ENCODE results near the gene UBC. TPM values are rescaled to one million over a fixed set of nuclear protein-coding genes. Genes with fewer than 3 reads are reported as not detected.

UBC gene
- total and polyA plus RNA-seq, 2 donors (not counting 1 experiment from before 2014, with no cell fraction given): 953 to 4,477 TPM

- POLR2A ChIA-PET: interaction anchor here (0.8 to 4.0 kb wide), 9 partner anchors 12 to 49 kb away, joined by 3 to 58 read pairs (median 11); partner anchors contain the start of genes DHX37 and UBC
Observed at GRCh38 chr12:124939421-124940142, 25.1 kb upstream of the UBC start.

More at GRCh38 chr12:124939421-124940142, 25.1 kb upstream of the UBC start:
- Histone ChIP-seq H4K20me1 (ENCODE audit: control insufficient read depth, insufficient read depth, low read length, poor library complexity, severe bottlenecking) (no peaks in the 10 kb centered on the region), H3K9me3 (ENCODE audit: control extremely low read depth in 1 of 3, control insufficient read depth in 2 of 3, insufficient read depth in 1 of 3, low read length in 2 of 3) (no peaks in the 10 kb centered on the region), H3K27me3 (replicated peaks in 1 of 4; ENCODE audit: control extremely low read depth in 1 of 4, control insufficient read depth in 3 of 4, insufficient read depth in 4 of 4, low read length in 3 of 4) (no peaks in the 10 kb centered on the region), H3K4me1 (ENCODE audit: control insufficient read depth in 2 of 2, insufficient read depth in 2 of 2, low read length in 2 of 2) (peaks cover 27 to 29% of the 10 kb centered on the region in 2 donors), H2AFZ (ENCODE audit: insufficient read depth, low read depth, low read length, poor library complexity, severe bottlenecking) (peak overlapping the region; percentile 75), H3K9ac (ENCODE audit: low read length) (peak overlapping the region; percentile 81), H3K4me2 (replicated peaks; ENCODE audit: low read depth, low read length, poor library complexity, severe bottlenecking) (peak overlapping the region; percentile 82), H3K27ac (ENCODE audit: low read length in 2 of 2) (peak overlapping the region; percentile 59 to 61), H3K79me2 (ENCODE audit: control insufficient read depth, insufficient read depth, low read length) (no peaks in the 10 kb centered on the region), H3K36me3 (replicated peaks in 1 of 2; ENCODE audit: control extremely low read depth in 1 of 2, control insufficient read depth in 1 of 2, extremely low read depth in 1 of 2, insufficient read depth in 2 of 2, low read length in 1 of 2) (peaks cover 0 to 3% of the 10 kb centered on the region in 2 experiments), H3K4me3 (ENCODE audit: control extremely low read depth in 1 of 5, extremely low read depth in 1 of 5, insufficient read depth in 1 of 5, low read depth in 2 of 5, low read length in 4 of 5) (peak overlapping the region; percentile 58 to 80 (median 75))
- no peak overlapping the region for H3K27ac Mint-ChIP-seq
- no peaks in the 10 kb centered on the region for H3K27me3 Mint-ChIP-seq
- CTCF ChIA-PET: interaction anchor here (1.1 to 10.2 kb wide), 14 partner anchors 8 to 110 kb away, joined by 3 to 392 read pairs (median 5); partner anchors contain the start of genes BRI3BP and UBC
- intact Hi-C loops (cut with micrococcal nuclease): loop anchor here (1.0 to 2.0 kb wide), 7 partner anchors 12 to 109 kb away; partner anchors contain the start of genes DHX37 and UBC
- H3K4me3 Mint-ChIP-seq: no peak overlapping the region
- peaks cover 14% of the 10 kb centered on the region for H3K4me1 Mint-ChIP-seq
- ATAC-seq (ENCODE audit: low read depth): peak; percentile 68
- no peaks in the 10 kb centered on the region for H3K9me3 Mint-ChIP-seq (ENCODE audit: insufficient read depth)
- peak; percentile 93 for DNase-seq
- WGBS (ENCODE audit: insufficient coverage): under 1% methylated on average over 35 of the region's 35 CpGs
- TF ChIP-seq, protein P1, sequence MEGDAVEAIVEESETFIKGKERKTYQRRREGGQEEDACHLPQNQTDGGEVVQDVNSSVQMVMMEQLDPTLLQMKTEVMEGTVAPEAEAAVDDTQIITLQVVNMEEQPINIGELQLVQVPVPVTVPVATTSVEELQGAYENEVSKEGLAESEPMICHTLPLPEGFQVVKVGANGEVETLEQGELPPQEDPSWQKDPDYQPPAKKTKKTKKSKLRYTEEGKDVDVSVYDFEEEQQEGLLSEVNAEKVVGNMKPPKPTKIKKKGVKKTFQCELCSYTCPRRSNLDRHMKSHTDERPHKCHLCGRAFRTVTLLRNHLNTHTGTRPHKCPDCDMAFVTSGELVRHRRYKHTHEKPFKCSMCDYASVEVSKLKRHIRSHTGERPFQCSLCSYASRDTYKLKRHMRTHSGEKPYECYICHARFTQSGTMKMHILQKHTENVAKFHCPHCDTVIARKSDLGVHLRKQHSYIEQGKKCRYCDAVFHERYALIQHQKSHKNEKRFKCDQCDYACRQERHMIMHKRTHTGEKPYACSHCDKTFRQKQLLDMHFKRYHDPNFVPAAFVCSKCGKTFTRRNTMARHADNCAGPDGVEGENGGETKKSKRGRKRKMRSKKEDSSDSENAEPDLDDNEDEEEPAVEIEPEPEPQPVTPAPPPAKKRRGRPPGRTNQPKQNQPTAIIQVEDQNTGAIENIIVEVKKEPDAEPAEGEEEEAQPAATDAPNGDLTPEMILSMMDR (IDR thresholded peaks at IDR 0.05): no peak
- TF ChIP-seq EZH2 (IDR thresholded peaks at IDR 0.05; ENCODE audit: borderline replicate concordance, insufficient read depth, low read depth, low read length, poor library complexity, severe bottlenecking): no peak
